ENCODE data around the gene PDGFRB.

PDGFRB gene

DNA sequence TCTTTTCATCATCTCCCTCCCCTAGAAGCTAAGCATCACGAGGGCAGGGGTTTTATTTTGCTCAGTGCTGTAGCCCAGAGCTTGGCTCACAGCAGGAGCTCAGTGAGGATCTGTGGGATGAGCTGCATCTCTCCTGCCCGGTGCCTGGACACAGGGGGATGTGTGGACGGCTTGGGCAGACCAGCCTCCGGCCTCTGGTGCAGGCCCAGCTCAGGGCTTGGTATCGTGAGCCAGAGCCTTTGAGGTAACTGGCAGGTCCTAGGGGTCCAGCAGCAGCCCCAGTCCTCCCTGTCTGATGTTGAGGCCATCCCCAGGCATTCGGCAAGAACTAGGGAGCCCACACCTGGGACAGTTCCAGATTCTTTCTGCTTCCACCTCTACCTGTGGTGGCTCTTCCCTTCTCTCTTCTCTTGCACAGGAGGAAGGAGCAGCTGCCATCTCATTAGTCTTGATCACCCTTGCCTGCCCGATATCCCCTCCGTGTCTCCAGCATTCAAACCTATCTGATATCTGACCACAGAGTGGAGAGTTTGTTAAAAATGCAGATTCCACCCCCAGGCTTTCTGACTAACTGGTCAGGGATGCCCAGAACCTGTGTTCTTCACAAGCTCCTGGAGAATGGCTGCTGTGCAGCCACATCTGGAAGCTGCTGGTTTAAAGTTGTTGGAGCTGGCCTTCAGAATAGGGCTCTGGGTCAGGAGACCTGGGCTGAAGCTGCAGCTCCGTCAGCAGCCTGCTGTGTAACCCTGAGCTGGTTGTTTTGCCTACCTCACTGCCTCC is 26.3 kb upstream of the PDGFRB start:
- no peak for DNase-seq (ENCODE audit: low read depth in 2 of 2)

DNA sequence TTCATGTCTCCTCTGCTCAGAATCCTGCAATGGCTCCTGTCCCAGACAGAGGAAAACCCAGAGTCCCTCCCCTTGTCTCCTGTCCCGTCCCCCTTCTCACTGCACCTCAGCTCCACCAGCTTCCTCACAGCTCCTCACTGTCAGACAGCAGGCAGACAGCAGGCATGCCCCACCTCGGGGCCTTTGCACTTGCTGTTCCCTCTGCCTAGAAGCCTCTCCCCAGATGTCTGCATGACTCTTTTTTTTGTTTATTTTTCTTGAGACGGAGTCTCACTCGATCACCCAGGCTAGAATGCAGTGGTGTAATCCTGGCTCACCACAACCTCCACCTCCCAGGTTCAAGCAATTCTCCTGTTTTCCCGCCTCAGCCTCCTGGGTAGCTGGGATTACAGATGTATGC is 25.4 kb upstream of the PDGFRB start:
- no peak for DNase-seq (ENCODE audit: low read depth in 2 of 2)

DNA sequence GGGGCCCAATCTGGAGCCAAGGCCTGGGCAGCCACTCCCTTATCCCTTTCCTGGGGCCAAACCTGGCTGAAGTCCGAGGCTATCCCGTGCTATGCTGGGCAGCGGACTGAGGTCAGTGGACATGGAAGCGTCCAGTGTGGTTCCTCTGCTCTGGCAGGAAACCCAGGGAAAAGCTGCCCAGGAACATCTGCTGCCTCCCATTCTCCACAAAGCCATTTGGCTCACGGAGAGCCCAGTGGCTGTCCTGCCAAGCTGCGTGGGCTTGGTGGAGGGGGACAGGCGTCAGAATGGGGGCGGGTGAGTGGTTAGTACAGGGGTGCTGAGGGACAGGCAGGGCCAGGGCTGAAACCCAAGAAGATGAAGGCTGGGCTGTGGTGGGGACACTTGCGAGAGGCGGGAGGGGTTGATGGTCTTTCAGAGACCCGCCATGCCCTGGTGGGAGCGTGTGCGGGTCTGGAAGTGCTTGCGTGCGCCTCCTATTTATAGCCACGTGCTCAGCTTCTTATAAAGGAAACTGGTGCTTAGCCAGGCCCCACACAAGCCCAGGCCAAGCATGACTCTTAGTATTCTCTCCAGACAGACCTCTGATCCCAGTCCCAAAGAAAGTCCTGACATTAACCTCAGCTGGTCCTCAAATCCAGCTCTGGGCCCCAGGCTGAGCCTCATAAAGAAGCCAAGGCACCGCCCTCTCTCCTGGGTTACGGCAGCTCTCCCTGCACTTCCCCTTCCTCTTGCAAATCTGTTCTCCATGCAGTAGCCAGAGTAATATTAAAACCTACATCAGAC is 24.8 kb upstream of the PDGFRB start:
- no peak for DNase-seq (ENCODE audit: low read depth in 2 of 2)

DNA sequence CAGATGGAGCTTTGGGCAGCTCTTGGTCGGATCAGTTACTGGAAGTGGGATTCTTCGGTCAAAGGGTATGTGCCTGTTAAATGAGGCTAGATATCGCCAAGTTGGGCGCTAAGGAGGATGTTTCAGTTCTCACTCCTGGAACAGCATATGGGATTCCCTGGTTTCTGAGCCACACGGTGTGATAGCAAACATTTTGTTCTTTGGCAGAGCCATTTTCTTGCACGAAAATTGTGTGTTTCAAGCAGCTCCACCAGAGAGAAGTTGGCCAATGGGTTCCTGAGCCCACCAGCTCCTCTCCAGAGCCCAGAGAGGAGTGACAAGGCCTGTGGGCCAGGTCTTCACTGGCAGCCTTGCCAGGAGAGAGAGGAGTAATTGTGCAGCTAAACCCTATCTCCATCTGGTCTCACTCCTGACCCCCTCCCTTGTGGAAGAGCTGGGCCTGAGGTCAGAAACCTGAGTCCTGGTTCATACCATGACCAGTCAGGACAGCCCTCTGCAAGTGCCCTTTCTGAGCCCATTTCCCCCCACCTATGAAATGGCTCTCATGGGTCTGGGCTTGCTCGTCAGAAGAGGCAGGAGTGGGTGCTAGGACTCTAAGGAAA is 23.5 kb upstream of the PDGFRB start:
- DNase-seq (ENCODE audit: low read depth in 2 of 2), result no peak

DNA sequence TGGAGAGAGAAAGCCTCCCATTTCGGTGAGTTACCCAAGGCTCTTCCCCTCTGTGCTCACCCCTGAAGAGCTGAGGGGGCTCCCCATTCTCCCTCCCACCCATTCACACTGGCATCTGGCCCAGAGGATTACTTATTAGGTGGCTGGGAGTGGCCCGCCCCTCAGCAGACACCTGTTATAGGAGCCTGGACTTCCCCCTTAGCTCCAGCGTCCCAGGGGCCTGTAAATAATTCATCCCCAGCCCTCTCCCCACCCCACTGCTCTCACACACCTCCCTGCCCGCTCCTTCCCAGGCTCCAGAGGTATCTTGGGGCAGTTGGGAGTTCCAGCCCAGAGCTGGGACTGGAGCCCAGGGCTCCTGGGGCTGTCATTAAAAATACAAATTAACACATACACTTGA is 22.6 kb upstream of the PDGFRB start:
- DNase-seq (ENCODE audit: low read depth in 2 of 2), result no peak

DNA sequence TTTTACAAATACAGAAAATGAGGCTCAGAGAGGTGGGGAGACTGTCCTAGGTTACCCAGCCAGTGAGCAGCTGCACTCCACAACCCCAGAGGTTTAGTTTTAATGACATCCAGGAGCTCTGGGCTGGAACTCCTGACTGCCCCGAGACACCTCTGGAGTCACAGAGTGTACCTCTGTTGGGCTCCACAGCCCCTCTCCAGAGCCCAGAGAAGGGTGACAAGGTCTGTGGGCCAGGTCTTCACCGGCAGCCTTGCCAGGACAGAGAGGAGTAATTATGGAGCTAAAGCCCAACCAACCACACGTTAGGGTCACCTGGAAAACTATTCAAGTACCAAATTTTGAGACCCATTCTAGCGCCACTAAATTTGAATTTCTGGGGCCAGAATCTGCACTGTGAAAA is 22.1 kb upstream of the PDGFRB start:
- no peak for DNase-seq (ENCODE audit: low read depth in 2 of 2)

DNA sequence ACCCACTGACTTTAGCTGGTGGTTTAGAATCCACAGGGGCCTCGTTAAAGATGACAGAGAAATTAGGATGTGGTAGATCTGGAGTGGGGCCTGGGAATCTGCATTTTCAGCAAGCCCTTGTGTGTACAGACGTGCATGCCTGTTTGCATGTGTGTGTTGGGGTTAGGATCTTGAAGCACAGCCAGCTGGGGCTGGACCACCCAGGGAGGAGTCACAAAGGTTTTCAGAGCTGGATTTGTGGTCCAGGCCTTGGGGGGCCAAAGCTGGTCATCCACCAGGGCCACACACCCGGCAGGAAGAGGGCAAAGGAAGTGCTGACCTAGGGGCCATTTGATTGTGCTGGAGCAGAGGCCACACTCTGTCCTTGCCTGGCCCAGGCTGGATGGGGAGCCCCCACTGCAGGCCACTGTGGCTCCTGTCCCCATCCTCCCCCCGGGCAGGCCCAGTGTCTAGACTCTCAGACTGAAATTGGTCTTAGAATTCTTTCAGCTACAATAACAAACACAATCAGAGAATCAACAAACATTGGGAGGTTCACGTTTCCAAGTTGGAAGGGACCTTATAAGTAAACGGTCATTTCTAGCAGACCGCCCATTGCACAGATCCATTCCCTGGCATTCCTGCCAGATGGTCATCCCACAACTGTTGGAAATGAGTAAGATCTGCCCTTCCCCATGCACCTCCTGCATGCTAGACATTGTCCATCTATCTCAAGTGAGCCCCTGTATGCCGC is 21.3 kb upstream of the PDGFRB start:
- no peak for DNase-seq (ENCODE audit: low read depth in 2 of 2)

DNA sequence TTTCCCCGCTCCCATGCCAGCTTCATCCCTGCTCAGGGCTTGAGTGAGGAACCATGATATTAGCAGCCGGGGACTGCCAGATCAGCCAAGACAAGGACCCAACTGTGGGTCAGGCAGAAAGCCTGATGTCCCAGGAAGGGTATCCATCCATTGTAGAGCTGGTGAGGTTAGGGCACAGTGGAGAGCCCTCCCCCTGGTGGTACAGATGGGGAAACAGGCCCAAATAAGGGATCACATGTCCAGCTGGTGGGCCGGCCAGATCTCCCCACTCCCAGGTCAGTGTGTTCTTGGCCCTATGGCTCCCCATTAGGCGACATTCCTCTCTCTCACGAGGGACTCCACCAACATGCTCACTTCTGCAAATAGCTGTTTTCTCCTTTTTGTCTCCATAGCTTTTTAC is 19.9 kb upstream of the PDGFRB start:
- DNase-seq (ENCODE audit: low read depth in 2 of 2), result no peak

DNA sequence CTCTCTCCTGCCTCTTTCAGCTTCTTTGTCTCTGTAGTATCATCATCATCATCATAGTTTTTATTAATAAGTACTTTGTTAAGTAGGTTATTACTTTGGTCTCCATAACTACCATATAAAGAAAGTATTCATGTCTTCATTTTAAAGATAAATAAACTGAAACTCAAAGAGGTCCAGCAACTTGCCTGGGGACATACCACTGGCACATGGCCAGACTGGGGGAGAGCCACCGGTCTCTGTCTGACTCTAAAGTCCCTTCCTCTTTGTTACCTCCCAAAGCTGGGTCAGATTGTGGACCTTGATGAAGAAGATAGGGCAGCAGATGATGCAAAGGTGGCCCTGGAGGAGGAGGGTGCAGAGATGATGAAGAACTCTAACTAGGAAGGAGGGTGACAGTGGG is 19.4 kb upstream of the PDGFRB start:
- DNase-seq (ENCODE audit: low read depth in 2 of 2), result no peak

DNA sequence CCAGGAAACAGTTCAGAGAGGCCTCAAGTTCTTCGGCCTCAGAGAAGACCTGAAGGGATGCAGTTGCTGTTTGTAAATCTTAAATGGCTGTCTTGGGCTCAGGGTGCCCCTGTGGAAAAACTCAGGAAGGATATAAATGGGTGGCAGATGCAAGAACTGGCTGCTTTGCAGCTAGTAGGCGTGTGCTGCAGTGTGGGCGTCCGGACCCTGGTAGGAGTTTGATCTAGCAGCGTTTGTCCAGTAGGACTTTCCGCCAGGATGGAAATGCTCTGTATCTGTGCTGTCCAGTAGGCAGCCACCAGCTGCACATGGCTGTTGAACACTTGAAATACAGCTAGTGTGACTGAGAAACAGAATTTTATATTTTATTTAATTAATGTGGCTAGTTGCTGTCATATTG is 18.6 kb upstream of the PDGFRB start:
- DNase-seq (ENCODE audit: low read depth in 2 of 2), result no peak

DNA sequence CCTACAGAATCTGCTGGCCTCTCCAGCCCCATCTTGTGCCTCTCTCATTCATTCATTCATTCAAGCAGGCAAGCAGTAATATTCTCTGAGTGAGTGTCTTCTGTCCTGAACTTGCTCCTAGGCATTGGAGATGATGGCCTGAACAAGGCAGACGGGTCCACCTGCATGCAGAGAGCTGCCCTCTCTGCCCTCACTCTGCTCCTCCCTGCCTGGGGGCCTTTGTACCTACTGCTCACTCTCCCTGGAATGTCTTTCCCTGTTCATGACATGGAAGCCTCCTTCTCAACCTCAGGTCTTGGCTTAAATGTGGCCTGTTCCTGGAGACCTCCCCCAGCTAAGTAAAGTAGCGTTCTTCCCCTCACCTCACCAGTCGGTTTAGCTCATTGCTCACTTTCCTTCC is 17.5 kb upstream of the PDGFRB start:
- DNase-seq (ENCODE audit: low read depth in 2 of 2), result no peak

DNA sequence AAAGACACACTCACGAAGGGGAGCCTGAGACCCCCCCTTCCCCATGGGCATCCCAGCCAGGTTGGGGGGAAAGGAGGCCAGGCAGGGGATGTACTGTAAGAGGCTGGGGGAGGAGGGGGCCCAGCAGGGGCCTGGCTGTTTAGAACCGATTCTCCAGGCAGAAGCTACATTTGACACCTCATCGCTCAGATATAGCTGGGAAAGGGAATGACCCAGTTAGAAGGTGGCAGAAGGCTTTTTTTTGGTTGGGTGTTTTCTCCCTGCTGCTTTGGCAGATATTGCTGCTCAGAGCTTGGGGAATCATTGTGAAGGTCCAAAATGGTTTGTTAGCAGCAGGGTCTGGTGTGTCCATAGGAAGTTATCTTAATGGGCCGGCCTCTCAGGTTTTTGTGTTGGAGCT is 16.9 kb upstream of the PDGFRB start:
- no peak for DNase-seq (ENCODE audit: low read depth in 2 of 2)

DNA sequence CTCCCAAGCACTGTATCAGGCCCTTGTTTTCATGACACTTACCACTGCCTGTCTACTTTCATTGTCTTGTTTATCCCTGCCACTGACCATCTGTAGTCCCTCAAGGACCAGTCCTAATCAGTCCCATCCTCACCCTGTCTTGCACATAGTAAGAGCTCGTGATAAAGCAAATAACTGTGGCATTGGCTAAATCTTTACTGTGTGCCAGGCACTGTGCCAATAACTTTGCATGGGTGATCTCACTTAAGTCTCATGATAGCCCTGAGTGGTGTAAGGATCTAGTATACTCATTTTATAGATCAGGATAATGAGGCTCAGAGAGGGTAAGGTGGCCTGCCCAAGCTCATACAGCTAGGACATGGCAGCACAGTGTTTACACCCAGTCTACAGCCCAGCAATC is 16.5 kb upstream of the PDGFRB start:
- DNase-seq (ENCODE audit: low read depth in 2 of 2), result no peak

DNA sequence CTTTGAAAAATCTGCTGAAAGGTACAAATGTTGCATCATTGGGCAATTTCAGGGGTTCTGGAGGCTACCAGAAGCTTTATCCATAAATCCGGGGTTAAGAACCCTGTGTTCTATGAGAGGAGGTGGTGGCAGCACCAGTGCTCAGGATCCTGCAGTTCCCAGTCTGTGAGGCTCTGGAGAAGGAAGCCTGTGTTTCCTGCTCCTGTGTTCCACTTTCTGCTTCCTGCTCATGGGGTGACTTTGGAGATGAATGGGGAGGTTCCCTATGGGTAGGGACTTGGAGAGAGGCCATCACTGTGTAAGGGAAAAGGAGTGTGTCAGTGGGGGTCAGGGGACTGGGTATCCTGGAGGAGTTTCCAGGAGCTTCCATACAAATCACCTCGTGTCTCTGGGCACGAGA is 13.2 kb upstream of the PDGFRB start:
- no peak for DNase-seq (ENCODE audit: low read depth in 2 of 2)

DNA sequence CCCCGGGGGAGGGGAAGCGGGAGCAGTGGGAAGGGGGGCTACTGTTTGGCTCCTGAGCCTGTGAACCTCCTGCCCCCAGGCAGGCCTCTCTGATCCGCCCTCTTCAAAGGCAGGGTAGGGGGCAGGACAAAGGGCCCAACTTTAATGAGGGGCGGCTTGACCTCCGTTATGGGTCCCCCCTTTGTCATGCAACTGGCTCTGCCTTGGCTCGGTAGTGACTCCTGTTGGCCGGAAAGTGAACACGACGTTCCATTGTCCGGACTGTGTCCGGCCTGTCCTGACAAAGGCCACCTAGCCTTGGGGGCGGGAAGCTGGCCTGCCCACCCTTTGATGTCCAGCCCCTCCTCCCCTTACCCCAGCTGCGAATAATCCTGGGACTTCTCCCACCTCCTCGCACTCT is 12.3 kb upstream of the PDGFRB start:
- no peak for DNase-seq (ENCODE audit: low read depth in 2 of 2)

DNA sequence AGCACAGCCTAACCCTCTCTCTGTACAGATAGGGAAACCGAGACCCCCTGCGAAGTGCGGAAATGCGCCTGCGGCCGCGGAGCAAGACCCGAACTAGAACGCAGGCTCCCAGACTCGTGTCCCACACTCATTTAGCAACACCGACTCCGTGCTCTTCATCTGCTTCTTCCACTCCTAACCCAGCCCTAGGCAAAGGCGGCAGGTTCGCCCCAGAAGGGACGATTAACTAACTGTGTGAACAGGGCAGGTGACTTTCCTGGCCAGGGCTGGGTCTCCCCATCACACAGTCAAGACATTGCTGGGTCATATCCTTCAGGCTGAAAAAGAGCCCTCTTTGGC is 11.8 kb upstream of the PDGFRB start:
- no peak for DNase-seq (ENCODE audit: low read depth in 2 of 2)

DNA sequence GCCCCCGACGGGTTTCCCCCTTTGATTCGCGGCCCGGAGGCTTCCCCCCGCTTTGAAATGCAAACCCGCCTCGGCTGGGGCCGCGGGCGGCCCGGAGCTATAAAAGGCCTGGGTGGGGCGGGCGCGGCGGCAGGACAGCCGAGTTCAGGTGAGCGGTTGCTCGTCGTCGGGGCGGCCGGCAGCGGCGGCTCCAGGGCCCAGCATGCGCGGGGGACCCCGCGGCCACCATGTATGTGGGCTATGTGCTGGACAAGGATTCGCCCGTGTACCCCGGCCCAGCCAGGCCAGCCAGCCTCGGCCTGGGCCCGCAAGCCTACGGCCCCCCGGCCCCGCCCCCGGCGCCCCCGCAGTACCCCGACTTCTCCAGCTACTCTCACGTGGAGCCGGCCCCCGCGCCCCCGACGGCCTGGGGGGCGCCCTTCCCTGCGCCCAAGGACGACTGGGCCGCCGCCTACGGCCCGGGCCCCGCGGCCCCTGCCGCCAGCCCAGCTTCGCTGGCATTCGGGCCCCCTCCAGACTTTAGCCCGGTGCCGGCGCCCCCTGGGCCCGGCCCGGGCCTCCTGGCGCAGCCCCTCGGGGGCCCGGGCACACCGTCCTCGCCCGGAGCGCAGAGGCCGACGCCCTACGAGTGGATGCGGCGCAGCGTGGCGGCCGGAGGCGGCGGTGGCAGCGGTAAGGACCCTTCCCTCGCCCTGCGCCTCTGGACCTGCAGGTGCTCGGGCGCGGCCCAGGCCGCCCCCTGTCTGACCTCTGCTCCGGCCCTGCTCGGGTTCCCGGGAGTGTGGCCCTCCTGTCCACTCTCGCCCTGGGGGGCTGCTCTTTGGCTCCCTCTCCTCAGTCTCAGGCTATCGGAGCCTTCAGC is 11.2 kb upstream of the PDGFRB start, which contains the start of gene CDX1:
TSS of gene CDX1 (plus strand) at position 129 of the 862 bp plus-strand sequence. CDS start at position 228, 99 bp downstream.
- no peak for DNase-seq (ENCODE audit: low read depth in 2 of 2)

DNA sequence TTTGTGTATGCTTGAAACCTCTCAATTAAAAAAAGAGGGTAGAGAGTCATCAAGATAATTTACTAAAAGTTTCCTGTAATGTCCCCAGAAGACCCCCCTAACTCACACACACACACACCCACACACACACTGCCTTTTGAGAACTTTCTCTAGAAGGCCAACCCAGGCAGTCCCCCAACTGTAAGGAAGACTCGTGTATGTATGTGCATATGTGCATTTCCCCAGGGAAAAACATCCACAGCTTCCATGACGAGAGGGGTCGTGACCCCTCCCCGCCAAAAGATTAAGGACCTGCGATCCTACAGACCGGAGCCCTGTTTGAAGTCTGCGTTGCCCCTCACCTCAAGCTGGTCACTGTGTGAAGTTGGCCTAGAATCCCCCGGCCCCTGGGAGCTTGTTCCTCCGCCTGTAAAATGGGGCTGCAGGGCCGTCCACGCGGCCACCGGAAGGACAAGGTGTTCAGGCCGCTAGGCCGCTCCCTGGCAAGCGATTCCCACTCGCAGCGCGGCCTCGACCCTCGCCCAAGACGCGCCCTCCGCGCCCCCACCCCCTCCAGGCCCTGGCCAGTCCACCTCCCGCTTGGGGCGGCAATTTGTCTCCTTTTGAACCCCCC is 10.5 kb upstream of the PDGFRB start:
- DNase-seq (ENCODE audit: low read depth in 2 of 2), result no peak

DNA sequence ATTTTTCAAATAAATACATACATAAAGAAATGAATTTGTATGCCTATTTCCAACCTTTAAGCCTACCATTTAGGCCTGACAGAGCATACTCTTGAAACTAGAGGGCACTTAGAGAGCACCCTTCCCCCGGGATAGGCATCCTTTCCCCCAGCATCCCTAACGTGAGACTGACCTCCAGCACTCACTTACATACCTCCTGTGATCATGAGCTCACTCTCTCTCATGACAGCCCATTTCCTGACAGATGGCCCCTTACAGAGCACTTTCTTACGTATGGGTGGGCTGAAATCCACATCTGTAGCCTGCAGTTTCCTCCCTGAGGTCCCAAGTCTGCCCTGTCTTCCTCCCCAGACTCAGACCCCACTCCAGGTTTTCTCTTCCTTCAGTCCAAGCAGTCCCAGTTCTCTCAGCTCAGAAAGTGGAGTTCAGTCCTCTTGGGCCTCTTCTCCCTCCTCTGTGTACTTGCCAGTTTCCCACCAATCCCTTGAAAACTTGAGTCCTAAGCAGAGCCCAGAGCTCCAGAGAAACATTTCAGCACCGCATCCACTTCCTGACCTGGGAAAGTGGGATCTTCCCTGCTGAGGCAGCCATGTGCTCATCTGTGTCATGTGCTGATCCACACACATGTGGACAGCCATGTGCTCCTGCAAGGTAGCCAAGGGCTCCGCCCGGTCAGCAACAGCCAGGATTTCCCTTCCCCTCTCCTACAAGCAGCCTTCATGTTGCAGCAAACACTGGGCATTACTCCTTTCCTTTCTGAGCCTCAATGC is 8.8 kb upstream of the PDGFRB start:
- no peak for DNase-seq (ENCODE audit: low read depth in 2 of 2)

DNA sequence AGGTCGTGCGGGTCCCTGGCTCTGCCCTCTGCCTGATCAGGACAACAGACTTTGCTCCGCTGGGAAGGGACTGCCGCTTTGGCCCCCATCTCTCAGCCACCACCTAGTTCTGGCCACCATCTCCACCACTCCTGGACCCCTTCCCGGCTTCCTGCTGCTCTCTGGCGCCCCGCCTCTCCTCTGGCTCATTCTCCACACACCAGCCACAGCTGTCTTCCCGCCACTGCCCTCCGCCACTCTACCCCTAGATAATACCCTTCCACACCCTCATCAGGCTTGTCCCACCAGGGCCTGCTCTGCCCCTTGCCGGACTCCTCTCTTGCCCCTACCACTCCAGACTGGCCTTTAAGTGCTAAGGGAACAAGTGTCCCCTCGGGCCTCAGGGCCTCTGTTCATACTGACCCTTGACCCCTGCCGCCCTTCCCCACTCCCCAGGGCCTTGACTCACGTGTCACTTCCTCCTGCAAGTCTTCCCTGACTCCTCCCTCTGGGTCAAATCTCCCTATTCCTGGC is 8.0 kb upstream of the PDGFRB start:
- no peak for DNase-seq (ENCODE audit: low read depth in 2 of 2)

Measured in stimulated activated CD8-positive, alpha-beta memory T cell treated with anti-CD3 and anti-CD28 coated beads, Interleukin-15, amount 100 ng/mL, for 48 hours (primary cell).